ENCODE measurements around the gene MED23.

Gene MED23

GRCh38 chr6:131643855-131644460, 15.9 kb upstream of the MED23 start:
- no peak for TF ChIP-seq CTCF (IDR thresholded peaks at IDR 0.05; ENCODE audit: insufficient read depth, low read length, poor library complexity, severe bottlenecking)
- H3K4me3 ChIP-seq (replicated peaks; ENCODE audit: low read depth, low read length), result no peak overlapping the region
- no peaks in the 10 kb centered on the region; the same call in 1 of the 2 replicates for H3K27me3 ChIP-seq (replicated peaks; ENCODE audit: control insufficient read depth, insufficient read depth, low read length)
- no peak for DNase-seq (ENCODE audit: extremely low read depth, insufficient read length)
- no peaks in the 10 kb centered on the region for H3K36me3 ChIP-seq (ENCODE audit: control insufficient read depth, insufficient read depth, low read length)

- no peak overlapping the region for H3K4me3 ChIP-seq (replicated peaks; ENCODE audit: low read depth, low read length)
- DNase-seq (ENCODE audit: extremely low read depth, insufficient read length), result no peak
- no peak for TF ChIP-seq CTCF (IDR thresholded peaks at IDR 0.05; ENCODE audit: insufficient read depth, low read length, poor library complexity, severe bottlenecking)
- no peaks in the 10 kb centered on the region; the same call in 1 of the 2 replicates for H3K27me3 ChIP-seq (replicated peaks; ENCODE audit: control insufficient read depth, insufficient read depth, low read length)
- H3K36me3 ChIP-seq (ENCODE audit: control insufficient read depth, insufficient read depth, low read length), result no peaks in the 10 kb centered on the region
Measured at GRCh38 chr6:131642987-131643611, 15.1 kb upstream of the MED23 start.

GRCh38 chr6:131642565-131642964, 14.5 kb upstream of the MED23 start:
- no peak for TF ChIP-seq CTCF (IDR thresholded peaks at IDR 0.05; ENCODE audit: insufficient read depth, low read length, poor library complexity, severe bottlenecking)
- H3K36me3 ChIP-seq (ENCODE audit: control insufficient read depth, insufficient read depth, low read length), result no peaks in the 10 kb centered on the region
- H3K4me3 ChIP-seq (replicated peaks; ENCODE audit: low read depth, low read length), result no peak overlapping the region
- H3K27me3 ChIP-seq (replicated peaks; ENCODE audit: control insufficient read depth, insufficient read depth, low read length), result no peaks in the 10 kb centered on the region; the same call in 1 of the 2 replicates
- no peak for DNase-seq (ENCODE audit: extremely low read depth, insufficient read length)

GRCh38 chr6:131641554-131641953, 13.5 kb upstream of the MED23 start:
- TF ChIP-seq CTCF (IDR thresholded peaks at IDR 0.05; ENCODE audit: insufficient read depth, low read length, poor library complexity, severe bottlenecking), result no peak
- no peak for DNase-seq (ENCODE audit: extremely low read depth, insufficient read length)
- H3K27me3 ChIP-seq (replicated peaks; ENCODE audit: control insufficient read depth, insufficient read depth, low read length), result no peaks in the 10 kb centered on the region; the same call in 1 of the 2 replicates
- H3K36me3 ChIP-seq (ENCODE audit: control insufficient read depth, insufficient read depth, low read length), result no peaks in the 10 kb centered on the region
- no peak overlapping the region for H3K4me3 ChIP-seq (replicated peaks; ENCODE audit: low read depth, low read length)

GRCh38 chr6:131640576-131640975, 12.5 kb upstream of the MED23 start:
- H3K4me3 ChIP-seq (replicated peaks; ENCODE audit: low read depth, low read length), result no peak overlapping the region
- no peak for DNase-seq (ENCODE audit: extremely low read depth, insufficient read length)
- H3K27me3 ChIP-seq (replicated peaks; ENCODE audit: control insufficient read depth, insufficient read depth, low read length), result no peaks in the 10 kb centered on the region; the same call in 1 of the 2 replicates
- no peak for TF ChIP-seq CTCF (IDR thresholded peaks at IDR 0.05; ENCODE audit: insufficient read depth, low read length, poor library complexity, severe bottlenecking)
- H3K36me3 ChIP-seq (ENCODE audit: control insufficient read depth, insufficient read depth, low read length), result no peaks in the 10 kb centered on the region
